HepG2 (cell line): Measurements from ENCODE around the gene FBXW2. TPM values are rescaled to one million over a fixed set of nuclear protein-coding genes. Genes with fewer than 3 reads are reported as not detected.
A peak's percentile ranks its signal among the peaks of the same experiment; 100 is the strongest.

Experiments used
- E2F1 ChIP-seq: sonication (generic); formaldehyde crosslinking; IDR thresholded peaks from 2 replicates; pipeline ENCODE4 v1.5.0; 2020; ENCODE audit warnings: missing genetic modification reagents
- ELF3 ChIP-seq: IDR thresholded peaks from 2 replicates; pipeline ENCODE4 v1.6.1; 2016; ENCODE audit warnings: missing genetic modification reagents, missing compliant biosample characterization
- FOSL2 ChIP-seq: sonication (generic); formaldehyde crosslinking; IDR thresholded peaks from 2 replicates; pipeline ENCODE4 v1.4.0; 2020; ENCODE audit warnings: missing genetic modification reagents
- KAT7 ChIP-seq: IDR thresholded peaks from 2 replicates; pipeline ENCODE4 v1.6.1; 2018; ENCODE audit warnings: borderline replicate concordance, missing compliant biosample characterization
- LCORL ChIP-seq, 2 experiments: fragments of 450-650 bp in 1 of 2; sonication (generic) in 1 of 2; formaldehyde crosslinking in 1 of 2; IDR thresholded peaks; 2 replicates each; pipeline versions ENCODE4 v1.5.0 to v1.6.1; 2017 to 2020; ENCODE audit warnings: antibody characterized with exemption in 1 of 2, missing genetic modification reagents in 1 of 2
- MBNL3 ChIP-seq: fragments of 250-450 bp; sonication (Bioruptor Pico); conservative IDR thresholded peaks from 2 replicates; pipeline ENCODE4 v1.8.0; 2022; ENCODE audit warnings: mild to moderate bottlenecking, inconsistent platforms
- MED8 ChIP-seq: sonication (generic); formaldehyde crosslinking; IDR thresholded peaks from 2 replicates; pipeline ENCODE4 v1.8.1; 2023; ENCODE audit warnings: mild to moderate bottlenecking, missing genetic modification reagents; ENCODE audit not compliant: insufficient replicate concordance
- NFYB ChIP-seq: sonication (generic); formaldehyde crosslinking; IDR thresholded peaks from 2 replicates; pipeline ENCODE4 v1.4.0; 2020; ENCODE audit warnings: missing genetic modification reagents
- PITX1 ChIP-seq: sonication (generic); formaldehyde crosslinking; IDR thresholded peaks from 2 replicates; pipeline ENCODE4 v1.5.1; 2020; ENCODE audit warnings: mild to moderate bottlenecking, missing genetic modification reagents
- ZFP36L1 ChIP-seq: sonication (generic); formaldehyde crosslinking; IDR thresholded peaks from 2 replicates; pipeline ENCODE4 v1.8.0; 2022; ENCODE audit warnings: mild to moderate bottlenecking, missing genetic modification reagents, moderate library complexity
- ZNF570 ChIP-seq: sonication (generic); formaldehyde crosslinking; IDR thresholded peaks from 2 replicates; pipeline ENCODE4 v1.4.0; 2020; ENCODE audit warnings: mild to moderate bottlenecking, missing genetic modification reagents, borderline replicate concordance
- ZNF713 ChIP-seq: sonication (generic); formaldehyde crosslinking; IDR thresholded peaks from 2 replicates; pipeline ENCODE4 v1.4.0; 2020; ENCODE audit warnings: mild to moderate bottlenecking, missing genetic modification reagents
- ZNF891 ChIP-seq: sonication (generic); formaldehyde crosslinking; IDR thresholded peaks from 2 replicates; pipeline ENCODE4 v1.5.0; 2020; ENCODE audit warnings: mild to moderate bottlenecking, missing genetic modification reagents
- ZSCAN25 ChIP-seq: sonication (generic); formaldehyde crosslinking; IDR thresholded peaks from 2 replicates; pipeline ENCODE4 v1.8.0; 2022; ENCODE audit warnings: mild to moderate bottlenecking, missing genetic modification reagents
- ZSCAN30 ChIP-seq: sonication (generic); formaldehyde crosslinking; IDR thresholded peaks from 2 replicates; pipeline ENCODE4 v1.5.0; 2020; ENCODE audit warnings: mild to moderate bottlenecking, missing genetic modification reagents
- polyA plus RNA-seq, 8 experiments: library from polyadenylated mRNA; depleted of rRNA in 3 of 8; stranded (reverse) in 7 of 8; unstranded in 1 of 8; fragments of >200 nt; fragmentation: Illumina TruSeq in 4 of 8; extraction: Trizol in 4 of 8; gene quantifications; 2 replicates each; pipeline versions ENCODE4 v1.2.1 to v1.2.3, GENCODE V29; 2011 to 2016; ENCODE audit warnings: low read depth in 4 of 8, missing spikeins in 1 of 8, mixed read lengths in 1 of 8; ENCODE audit not compliant: insufficient read depth in 1 of 8
- total RNA-seq, 5 experiments: library from RNA; depleted of rRNA; stranded (reverse); fragments of >200 nt; fragmentation: Illumina TruSeq; extraction: Trizol; gene quantifications; 2 replicates each; pipeline ENCODE4 v1.2.3, GENCODE V29; 2016; ENCODE audit warnings: low read depth in 1 of 5
- TF ChIP-seq, protein P1 (sequence below): sonication (generic); formaldehyde crosslinking; IDR thresholded peaks from 2 replicates; pipeline ENCODE4 v1.4.0; 2020; ENCODE audit warnings: low read depth, mild to moderate bottlenecking, missing genetic modification reagents
- TF ChIP-seq, protein P2 (sequence below): sonication (generic); formaldehyde crosslinking; IDR thresholded peaks from 2 replicates; pipeline ENCODE4 v1.4.0; 2020; ENCODE audit warnings: missing genetic modification reagents
- TF ChIP-seq, protein P3 (sequence below): sonication (generic); formaldehyde crosslinking; IDR thresholded peaks from 2 replicates; pipeline ENCODE4 v1.4.0; 2020; ENCODE audit warnings: missing genetic modification reagents
- TF ChIP-seq, protein P4 (sequence below): sonication (generic); formaldehyde crosslinking; IDR thresholded peaks from 2 replicates; pipeline ENCODE4 v1.4.0; 2020; ENCODE audit warnings: missing genetic modification reagents
- TF ChIP-seq, protein P5 (sequence below): sonication (generic); formaldehyde crosslinking; IDR thresholded peaks from 2 replicates; pipeline ENCODE4 v1.8.0; 2022; ENCODE audit warnings: missing genetic modification reagents, mild to moderate bottlenecking, borderline replicate concordance

Gene FBXW2
- total and polyA plus RNA-seq, 2 of the 13 experiments (the other 11 are each of a cell fraction or from before 2014, with no cell fraction given) = 35.4 to 43.1 TPM

- TF ChIP-seq FOSL2 (CRISPR knock-in tag) = no peak
- peak; percentile 55; the same call in 1 of the 2 replicates for TF ChIP-seq ELF3 (CRISPR knock-in tag)
- TF ChIP-seq, protein P1, sequence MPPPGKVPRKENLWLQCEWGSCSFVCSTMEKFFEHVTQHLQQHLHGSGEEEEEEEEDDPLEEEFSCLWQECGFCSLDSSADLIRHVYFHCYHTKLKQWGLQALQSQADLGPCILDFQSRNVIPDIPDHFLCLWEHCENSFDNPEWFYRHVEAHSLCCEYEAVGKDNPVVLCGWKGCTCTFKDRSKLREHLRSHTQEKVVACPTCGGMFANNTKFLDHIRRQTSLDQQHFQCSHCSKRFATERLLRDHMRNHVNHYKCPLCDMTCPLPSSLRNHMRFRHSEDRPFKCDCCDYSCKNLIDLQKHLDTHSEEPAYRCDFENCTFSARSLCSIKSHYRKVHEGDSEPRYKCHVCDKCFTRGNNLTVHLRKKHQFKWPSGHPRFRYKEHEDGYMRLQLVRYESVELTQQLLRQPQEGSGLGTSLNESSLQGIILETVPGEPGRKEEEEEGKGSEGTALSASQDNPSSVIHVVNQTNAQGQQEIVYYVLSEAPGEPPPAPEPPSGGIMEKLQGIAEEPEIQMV (CRISPR knock-in tag) = no peak
- TF ChIP-seq, protein P2, sequence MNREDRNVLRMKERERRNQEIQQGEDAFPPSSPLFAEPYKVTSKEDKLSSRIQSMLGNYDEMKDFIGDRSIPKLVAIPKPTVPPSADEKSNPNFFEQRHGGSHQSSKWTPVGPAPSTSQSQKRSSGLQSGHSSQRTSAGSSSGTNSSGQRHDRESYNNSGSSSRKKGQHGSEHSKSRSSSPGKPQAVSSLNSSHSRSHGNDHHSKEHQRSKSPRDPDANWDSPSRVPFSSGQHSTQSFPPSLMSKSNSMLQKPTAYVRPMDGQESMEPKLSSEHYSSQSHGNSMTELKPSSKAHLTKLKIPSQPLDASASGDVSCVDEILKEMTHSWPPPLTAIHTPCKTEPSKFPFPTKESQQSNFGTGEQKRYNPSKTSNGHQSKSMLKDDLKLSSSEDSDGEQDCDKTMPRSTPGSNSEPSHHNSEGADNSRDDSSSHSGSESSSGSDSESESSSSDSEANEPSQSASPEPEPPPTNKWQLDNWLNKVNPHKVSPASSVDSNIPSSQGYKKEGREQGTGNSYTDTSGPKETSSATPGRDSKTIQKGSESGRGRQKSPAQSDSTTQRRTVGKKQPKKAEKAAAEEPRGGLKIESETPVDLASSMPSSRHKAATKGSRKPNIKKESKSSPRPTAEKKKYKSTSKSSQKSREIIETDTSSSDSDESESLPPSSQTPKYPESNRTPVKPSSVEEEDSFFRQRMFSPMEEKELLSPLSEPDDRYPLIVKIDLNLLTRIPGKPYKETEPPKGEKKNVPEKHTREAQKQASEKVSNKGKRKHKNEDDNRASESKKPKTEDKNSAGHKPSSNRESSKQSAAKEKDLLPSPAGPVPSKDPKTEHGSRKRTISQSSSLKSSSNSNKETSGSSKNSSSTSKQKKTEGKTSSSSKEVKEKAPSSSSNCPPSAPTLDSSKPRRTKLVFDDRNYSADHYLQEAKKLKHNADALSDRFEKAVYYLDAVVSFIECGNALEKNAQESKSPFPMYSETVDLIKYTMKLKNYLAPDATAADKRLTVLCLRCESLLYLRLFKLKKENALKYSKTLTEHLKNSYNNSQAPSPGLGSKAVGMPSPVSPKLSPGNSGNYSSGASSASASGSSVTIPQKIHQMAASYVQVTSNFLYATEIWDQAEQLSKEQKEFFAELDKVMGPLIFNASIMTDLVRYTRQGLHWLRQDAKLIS (CRISPR knock-in tag) = no peak
- TF ChIP-seq LCORL (IDR thresholded peaks at IDR 0.05) = no peak
- TF ChIP-seq LCORL (CRISPR knock-in tag; IDR thresholded peaks at IDR 0.05) = no peak
- TF ChIP-seq PITX1 (CRISPR knock-in tag) = no peak
- TF ChIP-seq, protein P3, sequence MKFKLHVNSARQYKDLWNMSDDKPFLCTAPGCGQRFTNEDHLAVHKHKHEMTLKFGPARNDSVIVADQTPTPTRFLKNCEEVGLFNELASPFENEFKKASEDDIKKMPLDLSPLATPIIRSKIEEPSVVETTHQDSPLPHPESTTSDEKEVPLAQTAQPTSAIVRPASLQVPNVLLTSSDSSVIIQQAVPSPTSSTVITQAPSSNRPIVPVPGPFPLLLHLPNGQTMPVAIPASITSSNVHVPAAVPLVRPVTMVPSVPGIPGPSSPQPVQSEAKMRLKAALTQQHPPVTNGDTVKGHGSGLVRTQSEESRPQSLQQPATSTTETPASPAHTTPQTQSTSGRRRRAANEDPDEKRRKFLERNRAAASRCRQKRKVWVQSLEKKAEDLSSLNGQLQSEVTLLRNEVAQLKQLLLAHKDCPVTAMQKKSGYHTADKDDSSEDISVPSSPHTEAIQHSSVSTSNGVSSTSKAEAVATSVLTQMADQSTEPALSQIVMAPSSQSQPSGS (CRISPR knock-in tag) = no peak
- TF ChIP-seq KAT7 = no peak
- no peak for TF ChIP-seq ZSCAN25
- no peak for TF ChIP-seq NFYB (CRISPR knock-in tag)
- TF ChIP-seq ZNF891 (CRISPR knock-in tag) = no peak
- TF ChIP-seq ZNF713 (CRISPR knock-in tag) = no peak
- no peak for TF ChIP-seq E2F1 (CRISPR knock-in tag)
- TF ChIP-seq ZFP36L1 (CRISPR knock-in tag) = no peak
- no peak for TF ChIP-seq ZSCAN30 (CRISPR knock-in tag)
- TF ChIP-seq MED8 = no peak
- TF ChIP-seq, protein P4, sequence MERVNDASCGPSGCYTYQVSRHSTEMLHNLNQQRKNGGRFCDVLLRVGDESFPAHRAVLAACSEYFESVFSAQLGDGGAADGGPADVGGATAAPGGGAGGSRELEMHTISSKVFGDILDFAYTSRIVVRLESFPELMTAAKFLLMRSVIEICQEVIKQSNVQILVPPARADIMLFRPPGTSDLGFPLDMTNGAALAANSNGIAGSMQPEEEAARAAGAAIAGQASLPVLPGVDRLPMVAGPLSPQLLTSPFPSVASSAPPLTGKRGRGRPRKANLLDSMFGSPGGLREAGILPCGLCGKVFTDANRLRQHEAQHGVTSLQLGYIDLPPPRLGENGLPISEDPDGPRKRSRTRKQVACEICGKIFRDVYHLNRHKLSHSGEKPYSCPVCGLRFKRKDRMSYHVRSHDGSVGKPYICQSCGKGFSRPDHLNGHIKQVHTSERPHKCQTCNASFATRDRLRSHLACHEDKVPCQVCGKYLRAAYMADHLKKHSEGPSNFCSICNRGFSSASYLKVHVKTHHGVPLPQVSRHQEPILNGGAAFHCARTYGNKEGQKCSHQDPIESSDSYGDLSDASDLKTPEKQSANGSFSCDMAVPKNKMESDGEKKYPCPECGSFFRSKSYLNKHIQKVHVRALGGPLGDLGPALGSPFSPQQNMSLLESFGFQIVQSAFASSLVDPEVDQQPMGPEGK (CRISPR knock-in tag) = no peak
- no peak for TF ChIP-seq MBNL3
- TF ChIP-seq, protein P5, sequence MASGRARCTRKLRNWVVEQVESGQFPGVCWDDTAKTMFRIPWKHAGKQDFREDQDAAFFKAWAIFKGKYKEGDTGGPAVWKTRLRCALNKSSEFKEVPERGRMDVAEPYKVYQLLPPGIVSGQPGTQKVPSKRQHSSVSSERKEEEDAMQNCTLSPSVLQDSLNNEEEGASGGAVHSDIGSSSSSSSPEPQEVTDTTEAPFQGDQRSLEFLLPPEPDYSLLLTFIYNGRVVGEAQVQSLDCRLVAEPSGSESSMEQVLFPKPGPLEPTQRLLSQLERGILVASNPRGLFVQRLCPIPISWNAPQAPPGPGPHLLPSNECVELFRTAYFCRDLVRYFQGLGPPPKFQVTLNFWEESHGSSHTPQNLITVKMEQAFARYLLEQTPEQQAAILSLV (CRISPR knock-in tag) = no peak
- TF ChIP-seq ZNF570 (CRISPR knock-in tag) = no peak
Observed at GRCh38 chr9:120783602-120784047, 9.6 kb downstream of the FBXW2 start (continued).
